AG04450 (cell line): ENCODE data around the gene PANX3. TPM values are rescaled to one million over a fixed set of nuclear protein-coding genes. Genes with fewer than 3 reads are reported as not detected.

ENCODE experiments used
- CTCF ChIA-PET: fragments of 300-600, 350-600 bp; formaldehyde crosslinking; extraction: SDS; loops from one replicate; lab custom pipeline; 2022; ENCODE audit warnings: antibody characterized with exemption, inconsistent platforms; lab: Charles Lee
- POLR2A ChIA-PET: fragments of 350-600 bp; formaldehyde crosslinking; extraction: SDS; loops from one replicate; lab custom pipeline; 2021; ENCODE audit warnings: antibody characterized with exemption, inconsistent platforms; lab: Yijun Ruan, JAX
- DNase-seq: peaks from one replicate; pipeline ENCODE4 v3.0.0-alpha.2; 2011; ENCODE audit warnings: low read depth, low spot score
- H3K27ac ChIP-seq: one replicate; pipeline ENCODE4 v1.5.1; 2012; ENCODE audit warnings: low read depth, low read length, control low read depth
- H3K27me3 ChIP-seq: one replicate; pipeline ENCODE4 v1.6.0; 2012; ENCODE audit warnings: low read length; ENCODE audit not compliant: control insufficient read depth, insufficient read depth
- H3K4me3 ChIP-seq: 2 replicates; pipeline ENCODE4 v1.5.1; 2011; ENCODE audit warnings: mild to moderate bottlenecking, low read depth, low read length, control low read depth
- H3K9me3 ChIP-seq: 2 replicates; pipeline ENCODE4 v1.5.1; 2012; ENCODE audit warnings: low read length; ENCODE audit not compliant: control insufficient read depth, insufficient read depth
- polyA plus RNA-seq: library from polyadenylated mRNA; depleted of rRNA; stranded (reverse); fragments of >200 nt; gene quantifications from 2 replicates; pipeline ENCODE4 v1.2.3, GENCODE V29; 2011
- TF ChIP-seq, protein P1 (sequence below): IDR thresholded peaks from 2 replicates; pipeline ENCODE4 v1.5.1; 2011; ENCODE audit warnings: low read depth, low read length, control low read depth, inconsistent platforms

Gene PANX3
- polyA plus RNA-seq, 1 experiment, result not detected

GRCh38 chr11:124658986-124659385 lies 47.8 kb downstream of the PANX3 start:
- CTCF ChIA-PET, result interaction anchor here (0.9 to 7.0 kb wide), 3 partner anchors 11 to 135 kb away, joined by 3 to 37 read pairs (median 3); no protein-coding TSS in a partner anchor
- Histone ChIP-seq H3K27ac (no peak overlapping the region), H3K9me3 (no peaks in the 10 kb centered on the region), H3K27me3 (no peaks in the 10 kb centered on the region), H3K4me3 (no peak overlapping the region)
- DNase-seq, result no peak
- POLR2A ChIA-PET, result interaction anchor here (0.6 kb wide), 1 partner anchor 82 kb away, joined by 7 read pairs; no protein-coding TSS in a partner anchor
- TF ChIP-seq, protein P1, sequence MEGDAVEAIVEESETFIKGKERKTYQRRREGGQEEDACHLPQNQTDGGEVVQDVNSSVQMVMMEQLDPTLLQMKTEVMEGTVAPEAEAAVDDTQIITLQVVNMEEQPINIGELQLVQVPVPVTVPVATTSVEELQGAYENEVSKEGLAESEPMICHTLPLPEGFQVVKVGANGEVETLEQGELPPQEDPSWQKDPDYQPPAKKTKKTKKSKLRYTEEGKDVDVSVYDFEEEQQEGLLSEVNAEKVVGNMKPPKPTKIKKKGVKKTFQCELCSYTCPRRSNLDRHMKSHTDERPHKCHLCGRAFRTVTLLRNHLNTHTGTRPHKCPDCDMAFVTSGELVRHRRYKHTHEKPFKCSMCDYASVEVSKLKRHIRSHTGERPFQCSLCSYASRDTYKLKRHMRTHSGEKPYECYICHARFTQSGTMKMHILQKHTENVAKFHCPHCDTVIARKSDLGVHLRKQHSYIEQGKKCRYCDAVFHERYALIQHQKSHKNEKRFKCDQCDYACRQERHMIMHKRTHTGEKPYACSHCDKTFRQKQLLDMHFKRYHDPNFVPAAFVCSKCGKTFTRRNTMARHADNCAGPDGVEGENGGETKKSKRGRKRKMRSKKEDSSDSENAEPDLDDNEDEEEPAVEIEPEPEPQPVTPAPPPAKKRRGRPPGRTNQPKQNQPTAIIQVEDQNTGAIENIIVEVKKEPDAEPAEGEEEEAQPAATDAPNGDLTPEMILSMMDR, result no peak

DNA sequence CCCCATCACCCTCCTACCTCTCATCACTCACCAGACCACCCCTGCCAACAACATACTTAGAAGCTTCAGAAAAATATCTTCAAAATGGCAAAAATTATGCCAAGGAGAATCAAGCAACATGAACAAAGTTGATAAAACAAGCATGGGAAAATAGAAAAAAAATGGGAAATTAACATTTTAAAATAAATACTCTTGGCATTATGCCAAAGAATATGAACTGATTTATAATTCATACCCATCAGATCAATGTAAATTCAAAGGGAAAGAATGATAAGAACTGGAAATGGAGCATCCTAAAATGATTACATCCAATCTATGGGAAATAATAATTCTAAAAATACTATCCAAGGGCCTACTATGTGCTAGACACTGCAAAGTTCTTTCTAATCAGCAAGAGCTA lies 50.3 kb downstream of the PANX3 start:
- H3K27me3 ChIP-seq, result no peaks in the 10 kb centered on the region
- H3K4me3 ChIP-seq, result no peak overlapping the region
- H3K9me3 ChIP-seq, result no peaks in the 10 kb centered on the region
- ChIA-PET CTCF (interaction anchor here (0.6 to 7.0 kb wide), 8 partner anchors 8 to 215 kb away, joined by 3 to 37 read pairs (median 8); no protein-coding TSS in a partner anchor), POLR2A (no interaction called here)
- H3K27ac ChIP-seq, result no peak overlapping the region
- no peak for DNase-seq
- TF ChIP-seq, protein P1, result no peak

GRCh38 chr11:124662106-124662505 lies 50.9 kb downstream of the PANX3 start:
- TF ChIP-seq, protein P1, result no peak
- Histone ChIP-seq H3K27me3 (no peaks in the 10 kb centered on the region), H3K4me3 (no peak overlapping the region), H3K9me3 (no peaks in the 10 kb centered on the region), H3K27ac (no peak overlapping the region)
- no peak for DNase-seq
- ChIA-PET CTCF (interaction anchor here (0.6 to 7.0 kb wide), 8 partner anchors 7 to 214 kb away, joined by 3 to 37 read pairs (median 8); no protein-coding TSS in a partner anchor), POLR2A (no interaction called here)

GRCh38 chr11:124663861-124664260 lies 52.6 kb downstream of the PANX3 start:
- no peak overlapping the region for H3K4me3 ChIP-seq
- ChIA-PET POLR2A (interaction anchor here (1.1 kb wide), 1 partner anchor 16 kb away, joined by 3 read pairs; no protein-coding TSS in a partner anchor), CTCF (interaction anchor here (0.8 to 7.0 kb wide), 6 partner anchors 20 to 212 kb away, joined by 4 to 37 read pairs (median 10); no protein-coding TSS in a partner anchor)
- H3K27me3 ChIP-seq, result no peaks in the 10 kb centered on the region
- no peak overlapping the region for H3K27ac ChIP-seq
- no peaks in the 10 kb centered on the region for H3K9me3 ChIP-seq
- TF ChIP-seq, protein P1, result no peak
- no peak for DNase-seq

DNA sequence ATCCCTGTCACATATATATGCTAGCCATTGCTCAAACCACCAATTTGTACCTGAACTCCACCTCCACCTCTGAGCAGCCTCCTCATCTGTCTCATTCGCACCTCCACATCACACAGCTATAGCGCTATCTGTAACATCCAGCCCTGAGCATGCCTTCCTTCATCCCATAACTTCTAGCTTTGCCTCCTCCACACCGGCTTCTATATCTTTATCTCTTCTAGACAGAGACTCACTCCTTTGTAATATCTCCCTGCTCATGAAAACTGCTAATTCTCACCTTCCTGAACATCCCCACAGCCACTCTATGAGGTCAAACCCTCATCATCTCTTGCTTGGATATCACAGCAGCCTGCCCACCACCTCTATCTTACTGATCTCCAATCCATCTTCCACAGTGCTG lies 56.4 kb downstream of the PANX3 start:
- H3K9me3 ChIP-seq, result no peaks in the 10 kb centered on the region
- TF ChIP-seq, protein P1, result no peak
- DNase-seq, result no peak
- POLR2A ChIA-PET, result no interaction called here
- H3K27me3 ChIP-seq, result no peaks in the 10 kb centered on the region
- CTCF ChIA-PET, result interaction anchor here (1.8 to 3.5 kb wide), 2 partner anchors 169 to 199 kb away, joined by 6 to 20 read pairs; no protein-coding TSS in a partner anchor
- H3K4me3 ChIP-seq, result no peak overlapping the region
- no peak overlapping the region for H3K27ac ChIP-seq
